Common myeloid progenitor, CD34-positive (primary cell): ENCODE results near the gene ZFPL1. TPM values are rescaled to one million over a fixed set of nuclear protein-coding genes. Genes with fewer than 3 reads are reported as not detected.

Experiments
- CTCF ChIA-PET: fragments of 350-600 bp; sonication (Branson Sonifier 250); formaldehyde crosslinking; loops from one replicate; lab custom pipeline; 2021; ENCODE audit warnings: antibody characterized with exemption; lab: Charles Lee
- POLR2A ChIA-PET: fragments of 350-600 bp; sonication (Branson Sonifier 250); formaldehyde crosslinking; loops from one replicate; lab custom pipeline; 2021; ENCODE audit warnings: antibody characterized with exemption; lab: Charles Lee
- DNase-seq, 3 donors: peaks; one replicate each; pipeline versions ENCODE4 v3.0.0 to v3.0.0-alpha.2; 2013
- H3K27ac ChIP-seq, 2 experiments: 1 replicate in 1 of 2; 2 replicates in 1 of 2; pipeline ENCODE4 v1.7.0; 2013; ENCODE audit warnings: inconsistent platforms in 2 of 2, low read length in 2 of 2, mild to moderate bottlenecking in 2 of 2, low read depth in 1 of 2, moderate library complexity in 1 of 2; ENCODE audit not compliant: severe bottlenecking in 2 of 2, insufficient read depth in 1 of 2, poor library complexity in 1 of 2
- H3K27me3 ChIP-seq, 5 experiments: replicated peaks in 2 of 5; 1 replicate in 3 of 5; 2 replicates in 2 of 5; pipeline versions ENCODE4 v1.6.1 to v1.7.0; 2013; ENCODE audit warnings: low read length in 4 of 5, mild to moderate bottlenecking in 2 of 5, moderate library complexity in 2 of 5, inconsistent platforms in 1 of 5; ENCODE audit not compliant: insufficient read depth in 5 of 5, control insufficient read depth in 4 of 5
- H3K36me3 ChIP-seq, 4 experiments: 1 replicate in 2 of 4; 2 replicates in 2 of 4; pipeline versions ENCODE4 v1.6.1 to v1.7.0; 2013; ENCODE audit warnings: low read length in 3 of 4, control low read depth in 1 of 4, mild to moderate bottlenecking in 1 of 4; ENCODE audit not compliant: control insufficient read depth in 4 of 4, insufficient read depth in 4 of 4
- H3K4me1 ChIP-seq, 4 experiments: 1 replicate in 3 of 4; 2 replicates in 1 of 4; pipeline versions ENCODE4 v1.6.1 to v1.7.1; 2013; ENCODE audit warnings: low read length in 3 of 4, mild to moderate bottlenecking in 3 of 4, control low read depth in 1 of 4, inconsistent platforms in 1 of 4, moderate library complexity in 1 of 4; ENCODE audit not compliant: control insufficient read depth in 4 of 4, insufficient read depth in 4 of 4; ENCODE audit errors: control extremely low read depth in 1 of 4
- H3K4me3 ChIP-seq, 7 experiments: 1 replicate in 4 of 7; 2 replicates in 3 of 7; pipeline versions ENCODE4 v1.5.1 to v1.7.0; 2013; ENCODE audit warnings: mild to moderate bottlenecking in 7 of 7, low read length in 6 of 7, moderate library complexity in 6 of 7, inconsistent platforms in 2 of 7, low read depth in 2 of 7, control low read depth in 1 of 7; ENCODE audit not compliant: insufficient read depth in 4 of 7, control insufficient read depth in 1 of 7; ENCODE audit errors: extremely low read depth in 1 of 7
- H3K9me3 ChIP-seq, 5 experiments: 1 replicate in 4 of 5; 2 replicates in 1 of 5; pipeline versions ENCODE4 v1.6.1 to v1.7.1; 2013; ENCODE audit warnings: low read length in 4 of 5, mild to moderate bottlenecking in 2 of 5, inconsistent platforms in 1 of 5, low read depth in 1 of 5, moderate library complexity in 1 of 5; ENCODE audit not compliant: control insufficient read depth in 4 of 5, insufficient read depth in 2 of 5; ENCODE audit errors: control extremely low read depth in 1 of 5
- WGBS: methylation state at CpG from one replicate; pipeline ENCODE4 v1.1.5; 2013; ENCODE audit not compliant: insufficient coverage; 5-methylcytosine and 5-hydroxymethylcytosine counted together
- polyA plus RNA-seq: library from polyadenylated mRNA; unstranded; fragments of 120-200 nt; gene quantifications from one replicate; pipeline ENCODE4 v1.2.1, GENCODE V29; 2013

The ZFPL1 gene
- 27.4 TPM for polyA plus RNA-seq

GRCh38 chr11:65083834-65084597 lies at the start of gene ZFPL1, which contains the start of gene CDCA5:
TSS of gene ZFPL1 (plus strand) at chr11:65084222. CDS start at chr11:65084699, 477 bp downstream.
TSS of gene CDCA5 (minus strand) at chr11:65084040. CDS start at chr11:65083978, 62 bp downstream.
- no peaks in the 10 kb centered on the region for H3K27me3 ChIP-seq
- H3K4me3 ChIP-seq, result peak within 1 kb of the TSS; percentile 72 to 94 (median 83)
- H3K36me3 ChIP-seq, result peaks cover 4 to 59% (median 42%) of the 10 kb centered on the region in 4 experiments
- WGBS, result 0% methylated on average over 71 of the region's 79 CpGs
- POLR2A ChIA-PET, result no interaction called here
- CTCF ChIA-PET, result interaction anchor here (1.1 to 1.3 kb wide), 2 partner anchors 11 to 52 kb away, joined by 4 to 6 read pairs; no protein-coding TSS in a partner anchor
- no peaks in the 10 kb centered on the region for H3K9me3 ChIP-seq
- H3K4me1 ChIP-seq, result peaks cover 10 to 38% (median 24%) of the 10 kb centered on the region in 4 experiments
- peak within 1 kb of the TSS; percentile 84 to 85 for H3K27ac ChIP-seq
- peak; percentile 95 to 98 (median 97) for DNase-seq

- Histone ChIP-seq H3K36me3 (peaks cover 9 to 48% (median 27%) of the 10 kb centered on the region in 4 experiments), H3K9me3 (no peaks in the 10 kb centered on the region), H3K4me1 (peaks cover 0 to under 1% (median 0%) of the 10 kb centered on the region in 4 experiments), H3K27me3 (no peaks in the 10 kb centered on the region), H3K27ac (no peak overlapping the region), H3K4me3 (no peak overlapping the region)
- no peak for DNase-seq
- ChIA-PET CTCF (interaction anchor here (0.8 to 2.3 kb wide), 4 partner anchors 8 to 48 kb away, joined by 3 to 6 read pairs (median 3); no protein-coding TSS in a partner anchor), POLR2A (no interaction called here)
- WGBS, result 100% methylated on average over 2 of the region's 2 CpGs
Observed at GRCh38 chr11:65034423-65034822, 49.6 kb upstream of the ZFPL1 start.

GRCh38 chr11:65035579-65035978 lies 48.4 kb upstream of the ZFPL1 start:
- peaks cover 9 to 48% (median 29%) of the 10 kb centered on the region in 4 experiments for H3K36me3 ChIP-seq

GRCh38 chr11:65036931-65037330 lies 47.1 kb upstream of the ZFPL1 start:
- peaks cover 9 to 46% (median 29%) of the 10 kb centered on the region in 4 experiments for H3K36me3 ChIP-seq
- H3K4me3 ChIP-seq, result no peak overlapping the region
- H3K9me3 ChIP-seq, result no peaks in the 10 kb centered on the region
- ChIA-PET POLR2A (no interaction called here), CTCF (interaction anchor here (1.2 to 2.2 kb wide), 3 partner anchors 22 to 43 kb away, joined by 3 to 8 read pairs (median 5); partner anchors contain the start of gene ARL2)
- no peak overlapping the region for H3K27ac ChIP-seq
- H3K4me1 ChIP-seq, result peaks cover 2 to 17% (median 16%) of the 10 kb centered on the region in 4 experiments
- no peaks in the 10 kb centered on the region for H3K27me3 ChIP-seq
- DNase-seq, result no peak
- WGBS, result 95% methylated on average over 3 of the region's 6 CpGs

More at GRCh38 chr11:65035579-65035978, 48.4 kb upstream of the ZFPL1 start:
- peaks cover 2 to 11% (median 8%) of the 10 kb centered on the region in 4 experiments for H3K4me1 ChIP-seq
- 94% methylated on average over 9 of the region's 11 CpGs for WGBS
- no peaks in the 10 kb centered on the region for H3K27me3 ChIP-seq
- DNase-seq, result no peak
- H3K27ac ChIP-seq, result no peak overlapping the region
- no peak overlapping the region for H3K4me3 ChIP-seq
- ChIA-PET CTCF (interaction anchor here (1.1 to 2.3 kb wide), 4 partner anchors 9 to 39 kb away, joined by 3 to 8 read pairs (median 6); partner anchors contain the start of gene SNX15), POLR2A (no interaction called here)
- H3K9me3 ChIP-seq, result no peaks in the 10 kb centered on the region

GRCh38 chr11:65040520-65040846 lies 43.5 kb upstream of the ZFPL1 start:
- DNase-seq, result no peak
- POLR2A ChIA-PET, result no interaction called here
- Histone ChIP-seq H3K36me3 (peaks cover 9 to 41% (median 30%) of the 10 kb centered on the region in 4 experiments), H3K4me1 (peaks cover 2 to 37% (median 22%) of the 10 kb centered on the region in 4 experiments), H3K4me3 (peak overlapping the region; percentile 59 to 85 (median 76)), H3K27ac (peak overlapping the region in 1 of 2 experiments; percentile 75), H3K27me3 (no peaks in the 10 kb centered on the region), H3K9me3 (no peaks in the 10 kb centered on the region)
- WGBS, result 40% methylated on average over 7 of the region's 7 CpGs
- CTCF ChIA-PET, result interaction anchor here (0.7 to 2.9 kb wide), 8 partner anchors 11 to 71 kb away, joined by 3 to 13 read pairs (median 4); partner anchors contain the start of genes ARL2, NAALADL1 and TM7SF2

GRCh38 chr11:65040847-65041622 lies 43.0 kb upstream of the ZFPL1 start, which contains the start of gene SAC3D1:
TSS of gene SAC3D1 (plus strand) at chr11:65041210. CDS start at chr11:65041293, 83 bp downstream.
- POLR2A ChIA-PET, result no interaction called here
- Histone ChIP-seq H3K27me3 (no peaks in the 10 kb centered on the region), H3K9me3 (no peaks in the 10 kb centered on the region), H3K36me3 (peaks cover 8 to 41% (median 30%) of the 10 kb centered on the region in 4 experiments), H3K4me1 (peaks cover 2 to 39% (median 27%) of the 10 kb centered on the region in 4 experiments), H3K4me3 (peak within 1 kb of the TSS; percentile 59 to 85 (median 76)), H3K27ac (peak within 1 kb of the TSS in 1 of 2 experiments; percentile 75)
- peak; percentile 93 to 97 (median 96) for DNase-seq
- under 1% methylated on average over 87 of the region's 91 CpGs for WGBS
- CTCF ChIA-PET, result interaction anchor here (0.7 to 2.9 kb wide), 8 partner anchors 10 to 71 kb away, joined by 3 to 13 read pairs (median 4); partner anchors contain the start of genes ARL2, NAALADL1, SNX15 and TM7SF2
